Activated CD4-positive, alpha-beta T cell treated with anti-CD3 and anti-CD28 coated beads for 24 hours (primary cell): ENCODE measurements around the gene AXDND1.
A peak's percentile ranks its signal among the peaks of the same experiment; 100 is the strongest.
"Not testable (repeated sequence)": the region's sequence is repeated elsewhere in the genome, so short reads cannot be mapped to it uniquely, and the experiment has no call there.

Experiments
- DNase-seq, 2 donors: peaks; one replicate each; pipeline ENCODE4 v3.0.0-alpha.2; 2020; ENCODE audit warnings: low read depth in 2 of 2

The AXDND1 gene

DNA sequence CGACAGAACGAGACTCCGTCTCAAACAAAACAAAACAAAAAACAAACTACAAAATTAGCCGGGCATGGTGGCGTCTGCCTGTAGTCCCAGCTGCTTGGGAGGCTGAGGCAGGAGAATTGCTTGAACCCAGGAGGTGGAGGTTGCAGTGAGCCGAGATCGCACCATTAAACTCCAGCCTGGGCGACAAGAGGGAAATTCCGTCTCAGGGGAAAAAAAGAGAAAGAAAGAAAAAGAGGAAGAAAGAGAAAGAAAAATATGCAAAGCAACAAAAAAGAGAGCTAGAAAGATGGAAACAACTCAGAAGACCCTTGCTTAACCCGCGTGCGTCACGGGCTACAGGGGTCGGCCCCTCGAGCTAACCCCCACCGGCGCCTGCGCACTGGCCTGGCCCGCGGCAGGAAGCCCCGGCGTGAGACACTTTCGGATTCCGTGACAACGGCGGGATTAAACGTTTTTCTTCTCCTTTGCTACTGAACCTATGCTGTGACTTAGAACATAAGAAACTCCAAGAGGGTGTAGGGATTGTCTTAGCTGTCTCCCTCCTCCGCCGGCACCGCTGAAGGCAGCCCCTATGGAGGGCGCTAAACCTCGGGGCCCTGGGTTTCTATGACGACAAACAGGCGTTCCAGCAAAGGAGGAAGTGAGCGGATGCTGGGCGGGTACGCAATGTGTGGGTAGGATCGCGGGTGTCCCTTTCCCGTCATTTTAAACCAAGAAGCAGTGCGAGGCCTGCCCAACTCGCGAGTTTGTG is at the start of gene AXDND1:
Gene AXDND1 (plus strand): TSS at position 630 of the 751 bp plus-strand sequence. CDS start 539 bp downstream, outside the sequence.
- peak; percentile 72 to 73 for DNase-seq

DNA sequence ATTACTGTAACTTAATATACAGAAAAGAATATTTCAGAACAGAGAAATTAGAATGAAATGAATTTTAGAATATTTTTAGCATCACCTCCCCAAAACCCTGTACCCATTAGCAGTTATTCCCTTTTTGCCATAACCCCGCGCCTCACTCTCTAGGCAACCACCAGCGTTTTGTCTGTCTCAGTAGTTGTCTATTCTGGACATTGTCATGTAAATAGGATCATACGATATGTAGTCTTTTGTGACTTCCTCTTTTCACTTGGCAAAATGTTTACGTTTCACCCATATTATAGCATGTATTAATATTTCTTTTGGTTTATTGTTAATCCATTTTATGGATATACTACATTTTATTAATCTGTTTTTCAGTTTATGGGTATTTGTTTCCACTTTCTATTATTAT is 47.3 kb upstream of the AXDND1 start:
- DNase-seq = no peak

GRCh38 chr1:179321533-179322216 is 44.1 kb upstream of the AXDND1 start:
- DNase-seq = no peak

DNA sequence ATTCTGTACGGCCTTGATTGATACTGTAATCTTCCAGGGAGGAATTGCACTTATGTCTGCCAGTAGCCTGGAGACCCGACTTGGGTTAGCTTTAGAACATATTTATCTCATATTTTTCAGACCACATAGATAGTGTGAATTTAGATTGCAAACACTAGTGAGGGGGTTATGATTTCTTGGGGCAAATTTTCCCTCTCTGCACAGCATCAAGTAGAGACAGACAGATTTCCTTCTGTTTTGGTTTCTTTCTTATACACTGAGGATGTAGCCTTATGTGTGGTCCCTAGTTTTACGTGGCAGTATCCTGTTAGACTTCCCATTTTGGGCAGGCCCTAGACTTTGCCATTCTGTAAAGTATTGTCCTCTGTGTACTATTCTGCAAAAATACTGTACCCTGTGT is 43.2 kb upstream of the AXDND1 start:
- no peak for DNase-seq

DNA sequence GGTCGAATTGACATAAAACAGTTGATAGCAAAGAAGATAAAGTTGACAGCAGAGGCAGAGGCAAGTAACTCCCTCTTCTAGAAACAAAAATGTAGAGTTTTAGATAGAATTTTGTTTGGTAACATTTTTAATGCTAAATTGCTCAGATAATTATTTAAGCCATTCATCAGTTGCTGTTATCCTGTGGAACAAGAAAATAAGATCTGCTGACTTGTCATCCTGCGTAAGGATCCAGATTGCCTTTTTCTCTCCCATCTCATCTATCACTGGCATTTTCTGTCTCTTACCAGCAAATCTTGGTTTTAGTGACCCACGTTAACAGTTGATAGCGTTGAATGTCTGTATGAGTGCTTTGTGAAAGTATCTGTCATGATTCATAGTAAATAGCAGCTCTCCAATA is 42.3 kb upstream of the AXDND1 start:
- no peak for DNase-seq

- DNase-seq = no peak
These were observed 39.9 kb upstream of the AXDND1 start for GRCh38 chr1:179325836-179326235.

- no peak for DNase-seq
These were observed 39.0 kb upstream of the AXDND1 start for GRCh38 chr1:179326746-179327145.

- DNase-seq = no peak
These were observed 38.6 kb upstream of the AXDND1 start for GRCh38 chr1:179327196-179327595.

GRCh38 chr1:179327679-179328078 is 38.1 kb upstream of the AXDND1 start:
- DNase-seq = no peak

- no peak for DNase-seq
These were observed 35.9 kb upstream of the AXDND1 start for GRCh38 chr1:179329862-179330261.

- no peak for DNase-seq
These were observed 31.3 kb upstream of the AXDND1 start for GRCh38 chr1:179334440-179334839.

GRCh38 chr1:179337288-179337687 is 28.5 kb upstream of the AXDND1 start:
- no peak for DNase-seq

GRCh38 chr1:179337942-179338560 is 27.7 kb upstream of the AXDND1 start:
- DNase-seq = no peak

DNA sequence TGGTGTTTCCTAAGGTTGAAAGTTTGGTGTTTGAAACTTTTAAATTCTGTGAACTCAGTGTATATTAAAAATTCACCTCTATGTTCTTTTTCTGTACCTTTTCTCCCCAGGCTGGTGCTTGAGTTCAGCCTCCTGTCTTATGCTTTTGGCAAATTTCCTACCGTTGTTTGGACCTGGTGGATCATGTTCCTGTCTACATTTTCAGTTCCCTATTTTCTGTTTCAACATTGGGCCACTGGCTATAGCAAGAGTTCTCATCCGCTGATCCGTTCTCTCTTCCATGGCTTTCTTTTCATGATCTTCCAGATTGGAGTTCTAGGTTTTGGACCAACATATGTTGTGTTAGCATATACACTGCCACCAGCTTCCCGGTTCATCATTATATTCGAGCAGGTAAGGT is 24.9 kb upstream of the AXDND1 start:
- no peak for DNase-seq

DNA sequence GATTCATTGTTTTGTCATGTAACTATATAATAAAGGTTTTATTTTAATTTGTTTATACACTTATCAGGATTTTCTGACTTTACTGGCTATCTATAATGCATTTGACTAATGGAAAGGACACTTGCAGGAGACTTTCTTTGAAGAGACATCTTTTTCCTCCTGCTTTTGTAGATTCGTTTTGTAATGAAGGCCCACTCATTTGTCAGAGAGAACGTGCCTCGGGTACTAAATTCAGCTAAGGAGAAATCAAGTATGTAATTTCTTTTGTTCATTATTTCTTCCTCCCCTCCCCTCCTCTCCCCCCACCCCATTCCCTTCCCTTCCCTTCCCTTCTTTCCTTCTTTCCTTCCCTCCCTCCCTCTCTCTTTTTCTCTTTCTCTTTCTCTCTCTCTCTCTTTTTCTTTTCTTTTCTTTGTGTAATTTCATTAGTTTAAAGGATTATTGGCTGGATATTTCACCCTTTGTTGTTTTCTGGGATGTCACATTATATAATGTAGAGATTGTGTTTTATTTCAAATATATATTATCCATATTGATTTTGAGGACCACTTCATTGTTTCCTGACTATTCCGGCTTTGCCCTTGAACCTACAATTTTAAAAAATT is 23.7 kb upstream of the AXDND1 start:
- no peak for DNase-seq

- no peak for DNase-seq
These were observed 22.9 kb upstream of the AXDND1 start for GRCh38 chr1:179342740-179343404.

- no peak for DNase-seq
These were observed 14.5 kb upstream of the AXDND1 start for GRCh38 chr1:179351281-179351680.

GRCh38 chr1:179352236-179352635 is 13.5 kb upstream of the AXDND1 start:
- no peak for DNase-seq

DNA sequence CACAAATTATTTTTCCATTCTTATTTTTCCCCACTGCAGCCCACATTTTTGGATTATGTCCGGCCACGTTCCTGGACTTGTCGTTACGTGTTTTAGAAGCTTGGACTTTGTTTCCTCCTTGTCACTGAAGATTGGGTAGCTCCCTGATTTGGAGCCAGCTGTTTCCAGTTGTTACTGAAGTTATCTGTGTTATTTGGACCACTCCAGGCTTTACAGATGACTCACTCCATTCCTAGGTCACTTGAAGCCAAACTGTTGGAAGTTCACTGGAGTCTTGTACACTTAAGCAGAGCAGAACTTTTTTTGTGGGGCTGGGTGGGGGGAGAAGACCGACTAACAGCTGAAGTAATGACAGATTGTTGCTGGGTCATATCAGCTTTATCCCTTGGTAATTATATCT is 12.2 kb upstream of the AXDND1 start:
- DNase-seq = no peak

DNA sequence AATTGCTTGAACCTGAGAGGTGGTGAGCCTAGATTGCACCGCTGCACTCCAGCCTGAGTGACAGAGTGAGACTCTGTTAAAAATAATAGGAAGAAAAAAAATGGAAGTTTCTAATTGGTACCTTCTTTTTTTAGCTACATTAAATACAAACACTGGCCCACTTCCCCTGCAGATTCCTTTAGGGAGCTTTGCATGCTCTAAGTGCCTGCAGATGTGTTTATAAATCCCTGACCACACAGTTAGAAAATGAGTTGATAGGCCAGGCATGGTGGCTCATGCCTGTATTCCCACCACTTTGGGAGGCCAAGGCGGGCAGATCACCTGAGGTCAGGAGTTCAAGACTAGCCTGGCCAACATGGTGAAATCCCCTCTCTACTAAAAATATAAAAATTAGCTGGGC is 4.1 kb upstream of the AXDND1 start:
- not testable (repeated sequence) for DNase-seq

DNA sequence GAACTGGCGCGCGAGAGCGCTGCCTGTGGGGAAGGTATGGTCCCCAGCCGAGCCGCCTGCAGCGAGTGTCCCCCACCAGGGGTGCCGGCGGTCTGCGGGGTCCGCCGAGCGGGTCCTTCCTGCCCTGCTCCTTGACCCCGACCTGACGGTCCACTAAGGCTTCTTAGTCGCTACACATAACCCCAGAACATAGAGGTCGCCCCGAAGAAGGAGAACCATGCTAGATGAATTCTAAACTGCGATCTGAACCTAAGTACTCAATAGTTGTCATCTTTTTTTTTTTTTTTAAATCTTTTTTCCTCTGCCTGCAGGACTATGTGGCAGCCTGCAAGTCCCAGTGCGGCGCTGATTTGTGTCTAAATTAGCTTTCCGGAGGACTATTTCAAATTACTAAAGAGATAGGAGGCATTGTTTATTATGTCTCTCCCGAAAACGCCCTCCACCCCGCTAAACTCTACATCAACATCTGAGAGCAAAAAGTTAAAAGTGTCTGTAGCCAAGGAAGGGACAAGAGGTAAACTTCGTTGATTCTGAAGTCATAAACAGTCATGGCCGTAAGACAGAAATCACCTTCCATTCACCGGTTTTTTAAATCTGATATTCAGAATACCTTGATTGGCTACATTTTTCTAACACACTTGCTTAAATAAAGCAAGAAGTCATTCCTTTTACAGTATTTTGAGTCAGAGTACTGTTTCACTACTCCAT is 476 bp downstream of the AXDND1 start:
- DNase-seq = no peak
